HL-60 (cell line): ENCODE data around the gene AOPEP.

Experiments used
- DNase-seq, 2 experiments: peaks; one replicate each; pipeline ENCODE4 v3.0.0-alpha.2; 2010 to 2020; ENCODE audit warnings: low read depth in 1 of 2, low spot score in 1 of 2
- H3K27ac ChIP-seq: fragments of 250-450 bp; sonication (Bioruptor Pico); replicated peaks from 2 replicates; pipeline ENCODE4 v1.5.1; 2020; ENCODE audit warnings: mild to moderate bottlenecking, moderate library complexity
- H3K27me3 ChIP-seq: fragments of 250-450 bp; sonication (Bioruptor Pico); 2 replicates; pipeline ENCODE4 v1.5.1; 2021; ENCODE audit warnings: mild to moderate bottlenecking, moderate library complexity; ENCODE audit not compliant: insufficient read depth, poor library complexity, severe bottlenecking
- H3K4me3 ChIP-seq: replicated peaks from 2 replicates; pipeline ENCODE4 v1.5.1; 2011; ENCODE audit warnings: mild to moderate bottlenecking, control low read depth, low read length; ENCODE audit not compliant: insufficient read depth
- GABPA ChIP-seq: IDR thresholded peaks from 2 replicates; pipeline ENCODE4 v1.6.1; 2012; ENCODE audit warnings: low read depth
- POLR2AphosphoS5 ChIP-seq: IDR thresholded peaks from 2 replicates; pipeline ENCODE4 v1.6.1; 2012; ENCODE audit warnings: low read depth
- SPI1 ChIP-seq: IDR thresholded peaks from 2 replicates; pipeline ENCODE4 v1.6.1; 2012; ENCODE audit warnings: low read depth, mild to moderate bottlenecking, borderline replicate concordance
- TF ChIP-seq, protein P1 (sequence below): IDR thresholded peaks from one replicate; pipeline ENCODE4 v1.5.1; 2011; ENCODE audit warnings: low read length, control low read depth, inconsistent platforms; ENCODE audit not compliant: insufficient read depth
- TF ChIP-seq, protein P2 (sequence below): IDR thresholded peaks from 2 replicates; pipeline ENCODE4 v1.6.1; 2012; ENCODE audit warnings: low read depth; ENCODE audit not compliant: insufficient replicate concordance

AOPEP gene

GRCh38 chr9:95067897-95068296, 341.4 kb downstream of the AOPEP start:
- Histone ChIP-seq H3K4me3 (no peak overlapping the region), H3K27me3 (no peaks in the 10 kb centered on the region), H3K27ac (no peak overlapping the region)
- DNase-seq = no peak
- no peak for TF ChIP-seq GABPA

- H3K27me3 ChIP-seq = no peaks in the 10 kb centered on the region
- no peak overlapping the region for H3K4me3 ChIP-seq
- H3K27ac ChIP-seq = no peak overlapping the region
- TF ChIP-seq, protein P1, sequence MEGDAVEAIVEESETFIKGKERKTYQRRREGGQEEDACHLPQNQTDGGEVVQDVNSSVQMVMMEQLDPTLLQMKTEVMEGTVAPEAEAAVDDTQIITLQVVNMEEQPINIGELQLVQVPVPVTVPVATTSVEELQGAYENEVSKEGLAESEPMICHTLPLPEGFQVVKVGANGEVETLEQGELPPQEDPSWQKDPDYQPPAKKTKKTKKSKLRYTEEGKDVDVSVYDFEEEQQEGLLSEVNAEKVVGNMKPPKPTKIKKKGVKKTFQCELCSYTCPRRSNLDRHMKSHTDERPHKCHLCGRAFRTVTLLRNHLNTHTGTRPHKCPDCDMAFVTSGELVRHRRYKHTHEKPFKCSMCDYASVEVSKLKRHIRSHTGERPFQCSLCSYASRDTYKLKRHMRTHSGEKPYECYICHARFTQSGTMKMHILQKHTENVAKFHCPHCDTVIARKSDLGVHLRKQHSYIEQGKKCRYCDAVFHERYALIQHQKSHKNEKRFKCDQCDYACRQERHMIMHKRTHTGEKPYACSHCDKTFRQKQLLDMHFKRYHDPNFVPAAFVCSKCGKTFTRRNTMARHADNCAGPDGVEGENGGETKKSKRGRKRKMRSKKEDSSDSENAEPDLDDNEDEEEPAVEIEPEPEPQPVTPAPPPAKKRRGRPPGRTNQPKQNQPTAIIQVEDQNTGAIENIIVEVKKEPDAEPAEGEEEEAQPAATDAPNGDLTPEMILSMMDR = no peak
- TF ChIP-seq GABPA (no peak), SPI1 (no peak), POLR2AphosphoS5 (no peak)
- TF ChIP-seq, protein P2, sequence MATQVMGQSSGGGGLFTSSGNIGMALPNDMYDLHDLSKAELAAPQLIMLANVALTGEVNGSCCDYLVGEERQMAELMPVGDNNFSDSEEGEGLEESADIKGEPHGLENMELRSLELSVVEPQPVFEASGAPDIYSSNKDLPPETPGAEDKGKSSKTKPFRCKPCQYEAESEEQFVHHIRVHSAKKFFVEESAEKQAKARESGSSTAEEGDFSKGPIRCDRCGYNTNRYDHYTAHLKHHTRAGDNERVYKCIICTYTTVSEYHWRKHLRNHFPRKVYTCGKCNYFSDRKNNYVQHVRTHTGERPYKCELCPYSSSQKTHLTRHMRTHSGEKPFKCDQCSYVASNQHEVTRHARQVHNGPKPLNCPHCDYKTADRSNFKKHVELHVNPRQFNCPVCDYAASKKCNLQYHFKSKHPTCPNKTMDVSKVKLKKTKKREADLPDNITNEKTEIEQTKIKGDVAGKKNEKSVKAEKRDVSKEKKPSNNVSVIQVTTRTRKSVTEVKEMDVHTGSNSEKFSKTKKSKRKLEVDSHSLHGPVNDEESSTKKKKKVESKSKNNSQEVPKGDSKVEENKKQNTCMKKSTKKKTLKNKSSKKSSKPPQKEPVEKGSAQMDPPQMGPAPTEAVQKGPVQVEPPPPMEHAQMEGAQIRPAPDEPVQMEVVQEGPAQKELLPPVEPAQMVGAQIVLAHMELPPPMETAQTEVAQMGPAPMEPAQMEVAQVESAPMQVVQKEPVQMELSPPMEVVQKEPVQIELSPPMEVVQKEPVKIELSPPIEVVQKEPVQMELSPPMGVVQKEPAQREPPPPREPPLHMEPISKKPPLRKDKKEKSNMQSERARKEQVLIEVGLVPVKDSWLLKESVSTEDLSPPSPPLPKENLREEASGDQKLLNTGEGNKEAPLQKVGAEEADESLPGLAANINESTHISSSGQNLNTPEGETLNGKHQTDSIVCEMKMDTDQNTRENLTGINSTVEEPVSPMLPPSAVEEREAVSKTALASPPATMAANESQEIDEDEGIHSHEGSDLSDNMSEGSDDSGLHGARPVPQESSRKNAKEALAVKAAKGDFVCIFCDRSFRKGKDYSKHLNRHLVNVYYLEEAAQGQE = no peak
- DNase-seq = no peak
Measured at GRCh38 chr9:95070549-95071021, 344.1 kb downstream of the AOPEP start.

DNA sequence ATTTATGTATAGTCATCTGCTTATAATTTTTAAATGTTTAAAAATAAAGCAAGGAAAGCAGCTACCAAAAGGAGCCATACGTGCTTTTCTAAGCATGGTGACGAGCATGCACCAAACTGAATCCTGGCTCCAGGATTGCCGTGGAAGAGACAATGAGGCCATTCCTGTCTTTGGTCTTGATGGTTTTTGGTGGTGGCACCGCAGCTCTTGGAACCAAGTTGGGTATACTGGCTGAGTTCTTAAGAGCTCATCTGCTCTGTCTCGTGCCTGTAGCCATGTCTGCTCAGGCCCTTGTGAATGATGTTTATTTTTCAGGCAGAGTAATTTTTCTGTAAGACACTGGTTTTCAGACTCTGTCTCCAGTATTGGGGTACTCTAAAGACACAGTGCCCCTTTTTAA, 345.0 kb downstream of the AOPEP start:
- no peak overlapping the region for H3K27ac ChIP-seq

DNA sequence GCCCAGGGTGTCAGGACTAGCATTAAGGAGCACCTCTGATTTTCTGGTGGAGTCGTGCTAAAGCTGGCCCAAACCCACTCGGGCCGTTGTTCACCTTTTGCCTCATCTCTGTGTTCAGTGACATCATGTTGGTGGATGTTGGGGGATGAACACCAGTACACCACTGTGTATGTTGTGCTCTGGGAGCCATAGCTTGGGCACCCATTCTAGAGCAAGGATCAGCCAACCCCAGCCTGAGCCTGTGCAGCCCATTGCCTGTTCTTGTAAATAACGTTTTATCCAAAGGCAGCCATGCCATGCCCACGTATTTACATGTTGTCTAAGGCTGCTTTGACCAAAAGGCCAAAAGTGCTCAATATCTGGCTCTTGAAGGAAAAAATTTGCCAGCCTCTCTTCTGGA, 345.4 kb downstream of the AOPEP start:
- H3K27ac ChIP-seq = no peak overlapping the region
- TF ChIP-seq, protein P1 = no peak
- TF ChIP-seq, protein P2 = no peak
- no peak for DNase-seq
- H3K27me3 ChIP-seq = no peaks in the 10 kb centered on the region
- H3K4me3 ChIP-seq = no peak overlapping the region

More for the DNA sequence above, 345.0 kb downstream of the AOPEP start:
- no peak for TF ChIP-seq SPI1
- TF ChIP-seq, protein P1 = no peak
- TF ChIP-seq GABPA = no peak
- TF ChIP-seq POLR2AphosphoS5 = no peak
- TF ChIP-seq, protein P2 = no peak
- Histone ChIP-seq H3K27me3 (no peaks in the 10 kb centered on the region), H3K4me3 (no peak overlapping the region)
- no peak for DNase-seq
